Measurements from ENCODE around the gene FCMR. TPM values are rescaled to one million over a fixed set of nuclear protein-coding genes. Genes with fewer than 3 reads are reported as not detected.

FCMR gene
- total and polyA plus RNA-seq, 8 donors, result 3.3 to 6.7 (median 4.8) TPM; not detected in 2

GRCh38 chr1:206902702-206903101, 19.0 kb downstream of the FCMR start:
- no peaks in the 10 kb centered on the region for H3K36me3 ChIP-seq
- no peak for TF ChIP-seq EP300 (IDR thresholded peaks at IDR 0.05)
- no peak for TF ChIP-seq POLR2AphosphoS5 (IDR thresholded peaks at IDR 0.05)
- TF ChIP-seq POLR2A (IDR thresholded peaks at IDR 0.05), result no peak
- no peak for TF ChIP-seq CTCF (IDR thresholded peaks at IDR 0.05)
- intact Hi-C loops (cut with DNase I; ENCODE audit: low total_unique reads), result loop anchor here (10.0 kb wide), 1 partner anchor 168 kb away; no protein-coding TSS in a partner anchor
- DNase-seq, result no peak
- peaks cover 0 to 8% (median 0%) of the 10 kb centered on the region in 3 donors for H3K27me3 ChIP-seq
- no peaks in the 10 kb centered on the region for H3K9me3 ChIP-seq
- no peaks in the 10 kb centered on the region for H3K4me1 ChIP-seq
- H3K4me3 ChIP-seq, result no peak overlapping the region
- no peak overlapping the region for H3K27ac ChIP-seq
- WGBS, 5 donors, result 57 to 89% (median 79%) methylated on average over 1 of the region's 1 CpG

GRCh38 chr1:206901944-206902343, 19.8 kb downstream of the FCMR start:
- TF ChIP-seq POLR2AphosphoS5 (IDR thresholded peaks at IDR 0.05) (no peak), CTCF (IDR thresholded peaks at IDR 0.05) (no peak), EP300 (IDR thresholded peaks at IDR 0.05) (no peak), POLR2A (IDR thresholded peaks at IDR 0.05) (no peak)
- Histone ChIP-seq H3K36me3 (no peaks in the 10 kb centered on the region), H3K27ac (no peak overlapping the region), H3K9me3 (no peaks in the 10 kb centered on the region), H3K4me1 (no peaks in the 10 kb centered on the region), H3K27me3 (peaks cover 0 to 8% (median 0%) of the 10 kb centered on the region in 3 donors), H3K4me3 (no peak overlapping the region)
- whole genome bisulfite sequencing, 5 donors, result 86 to 95% (median 91%) methylated on average over 6 of the region's 6 CpGs
- DNase-seq, result no peak
- intact Hi-C loops (cut with DNase I; ENCODE audit: low total_unique reads), result loop anchor here (10.0 kb wide), 1 partner anchor 167 kb away; no protein-coding TSS in a partner anchor

DNA sequence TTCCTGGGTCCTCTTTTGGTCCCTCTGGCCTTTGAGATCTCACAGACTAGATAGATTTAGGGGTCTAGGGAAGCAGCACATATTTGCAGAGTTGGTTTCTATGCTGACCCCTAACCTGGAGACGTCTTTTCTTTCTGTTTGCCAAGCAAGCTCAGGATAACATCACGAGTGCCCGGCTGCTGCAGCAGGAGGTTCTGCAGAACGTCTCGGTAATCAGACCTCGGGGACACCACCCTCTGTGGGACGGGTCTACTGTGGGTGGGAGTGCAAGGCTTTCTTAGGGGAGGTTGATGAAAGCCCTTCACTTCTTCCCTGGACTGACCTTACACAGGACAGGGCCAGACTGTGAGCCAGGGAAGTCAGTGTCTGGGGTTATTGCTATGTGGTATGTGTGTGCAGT, 21.6 kb downstream of the FCMR start:
- intact Hi-C loops (cut with DNase I; ENCODE audit: low total_unique reads), result loop anchor here (10.0 kb wide), 1 partner anchor 165 kb away; no protein-coding TSS in a partner anchor
- H3K36me3 ChIP-seq, result no peaks in the 10 kb centered on the region
- WGBS, 5 donors, result 67 to 78% (median 73%) methylated on average over 7 of the region's 7 CpGs

DNA sequence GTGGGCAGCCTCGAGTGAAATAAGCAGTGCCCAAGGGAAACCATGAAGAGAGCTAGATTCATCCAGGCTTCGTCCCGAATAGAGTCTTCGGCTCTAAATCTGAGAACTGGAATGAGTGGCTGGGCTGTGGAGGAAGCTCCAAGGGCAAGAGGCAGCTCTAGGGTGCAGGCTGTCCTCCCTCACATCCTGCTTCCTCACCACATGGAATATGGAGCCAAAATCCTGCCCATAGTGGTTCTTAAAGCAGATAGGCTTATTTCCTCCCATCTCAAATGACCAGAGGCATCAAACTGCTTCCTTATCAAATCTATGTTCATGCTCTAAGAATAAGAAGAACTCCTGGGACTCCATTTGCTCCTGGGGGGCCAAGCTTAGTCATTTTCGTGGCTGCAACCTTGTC, 22.0 kb downstream of the FCMR start:
- H3K36me3 ChIP-seq, result no peaks in the 10 kb centered on the region
- peaks cover 5 to 17% (median 11%) of the 10 kb centered on the region in 4 donors for H3K4me1 ChIP-seq
- no peak for TF ChIP-seq POLR2A (IDR thresholded peaks at IDR 0.05)
- peaks cover 0 to 8% (median 0%) of the 10 kb centered on the region in 3 donors for H3K27me3 ChIP-seq
- intact Hi-C loops (cut with DNase I; ENCODE audit: low total_unique reads), result loop anchor here (10.0 kb wide), 1 partner anchor 165 kb away; no protein-coding TSS in a partner anchor
- no peak overlapping the region for H3K4me3 ChIP-seq
- H3K9me3 ChIP-seq, result no peaks in the 10 kb centered on the region
- H3K27ac ChIP-seq, result no peak overlapping the region
- WGBS, 5 donors, result 65 to 94% (median 78%) methylated on average over 5 of the region's 5 CpGs
- DNase-seq, result no peak

More for the DNA sequence above, 21.6 kb downstream of the FCMR start:
- Histone ChIP-seq H3K27ac (no peak overlapping the region), H3K27me3 (peaks cover 0 to 8% (median 0%) of the 10 kb centered on the region in 3 donors), H3K4me3 (no peak overlapping the region), H3K9me3 (no peaks in the 10 kb centered on the region), H3K4me1 (peaks cover 5 to 16% (median 8%) of the 10 kb centered on the region in 4 donors)
- TF ChIP-seq EP300 (IDR thresholded peaks at IDR 0.05) (no peak), POLR2A (IDR thresholded peaks at IDR 0.05) (no peak), POLR2AphosphoS5 (IDR thresholded peaks at IDR 0.05) (no peak), CTCF (IDR thresholded peaks at IDR 0.05) (no peak)
- no peak for DNase-seq

- WGBS, 5 donors, result 86 to 88% (median 86%) methylated on average over 11 to 13 of the region's 13 CpGs
- intact Hi-C loops (cut with DNase I; ENCODE audit: low total_unique reads), result no loop called here
- TF ChIP-seq POLR2AphosphoS5 (IDR thresholded peaks at IDR 0.05), result no peak
- TF ChIP-seq EP300 (IDR thresholded peaks at IDR 0.05), result no peak
These were observed 22.8 kb downstream of the FCMR start for GRCh38 chr1:206898915-206899431.

More at GRCh38 chr1:206898915-206899431, 22.8 kb downstream of the FCMR start:
- no peaks in the 10 kb centered on the region for H3K36me3 ChIP-seq
- no peaks in the 10 kb centered on the region for H3K9me3 ChIP-seq
- H3K4me3 ChIP-seq, result no peak overlapping the region
- peaks cover 0 to 8% (median 0%) of the 10 kb centered on the region in 3 donors for H3K27me3 ChIP-seq
- peaks cover 5 to 17% (median 11%) of the 10 kb centered on the region in 4 donors for H3K4me1 ChIP-seq
- H3K27ac ChIP-seq, result no peak overlapping the region
- no peak for DNase-seq

Measured in stomach (tissue), 9 donors.